LoVo (cell line): Measurements from ENCODE around the gene SSBP2.
"Not testable (repeated sequence)": the region's sequence is repeated elsewhere in the genome, so short reads cannot be mapped to it uniquely, and the experiment has no call there.

Experiments used
- DNase-seq: peaks from one replicate; pipeline ENCODE4 v3.0.0-alpha.2; 2016; ENCODE audit warnings: low spot score

The SSBP2 gene

GRCh38 chr5:81427566-81427965 lies 323.3 kb downstream of the SSBP2 start:
- no peak for DNase-seq

- DNase-seq = no peak
Measured at GRCh38 chr5:81426359-81427030, 324.4 kb downstream of the SSBP2 start.

GRCh38 chr5:81425569-81425968 lies 325.3 kb downstream of the SSBP2 start:
- DNase-seq = peak; percentile 61

- no peak for DNase-seq
Measured at GRCh38 chr5:81424728-81425127, 326.2 kb downstream of the SSBP2 start.

GRCh38 chr5:81422671-81423070 lies 328.2 kb downstream of the SSBP2 start:
- no peak for DNase-seq

GRCh38 chr5:81420039-81420667 lies 330.7 kb downstream of the SSBP2 start:
- DNase-seq = peak; percentile 23

- no peak for DNase-seq
Measured at GRCh38 chr5:81418606-81419005, 332.3 kb downstream of the SSBP2 start.

GRCh38 chr5:81417052-81417451 lies 333.8 kb downstream of the SSBP2 start:
- no peak for DNase-seq

GRCh38 chr5:81409896-81410295 lies 341.0 kb downstream of the SSBP2 start:
- no peak for DNase-seq

- no peak for DNase-seq
Measured at GRCh38 chr5:81409361-81409760, 341.5 kb downstream of the SSBP2 start.

- no peak for DNase-seq
Measured at GRCh38 chr5:81408496-81408895, 342.4 kb downstream of the SSBP2 start.

GRCh38 chr5:81407811-81408210 lies 343.1 kb downstream of the SSBP2 start:
- DNase-seq = not testable (repeated sequence)

- no peak for DNase-seq
Measured at GRCh38 chr5:81405126-81405891, 345.6 kb downstream of the SSBP2 start.

GRCh38 chr5:81402192-81402930 lies 348.5 kb downstream of the SSBP2 start:
- DNase-seq = no peak

GRCh38 chr5:81401266-81401665 lies 349.6 kb downstream of the SSBP2 start:
- DNase-seq = no peak

- DNase-seq = no peak
Measured at GRCh38 chr5:81400375-81400774, 350.5 kb downstream of the SSBP2 start.

GRCh38 chr5:81398741-81399140 lies 352.2 kb downstream of the SSBP2 start:
- no peak for DNase-seq

GRCh38 chr5:81397176-81397575 lies 353.7 kb downstream of the SSBP2 start:
- DNase-seq = no peak

- DNase-seq = no peak
Measured at GRCh38 chr5:81395262-81395661, 355.6 kb downstream of the SSBP2 start.

GRCh38 chr5:81393783-81394718 lies 356.8 kb downstream of the SSBP2 start, which contains the start of gene ACOT12:
ACOT12 (minus strand) TSS chr5:81394134; CDS start chr5:81394114, 20 bp downstream.
- DNase-seq = no peak

GRCh38 chr5:81393430-81393782 lies 357.5 kb downstream of the SSBP2 start:
- DNase-seq = no peak
